GM21526 (cell line): ENCODE data around the gene CCDC88C.

Experiments used
- ATAC-seq: cut with Tn5 transposase; IDR thresholded peaks from one replicate; pipeline ENCODE4 v1.9.1; 2021; ENCODE audit warnings: moderate library complexity; ENCODE audit not compliant: unreplicated experiment, low FRiP score

The CCDC88C gene

DNA sequence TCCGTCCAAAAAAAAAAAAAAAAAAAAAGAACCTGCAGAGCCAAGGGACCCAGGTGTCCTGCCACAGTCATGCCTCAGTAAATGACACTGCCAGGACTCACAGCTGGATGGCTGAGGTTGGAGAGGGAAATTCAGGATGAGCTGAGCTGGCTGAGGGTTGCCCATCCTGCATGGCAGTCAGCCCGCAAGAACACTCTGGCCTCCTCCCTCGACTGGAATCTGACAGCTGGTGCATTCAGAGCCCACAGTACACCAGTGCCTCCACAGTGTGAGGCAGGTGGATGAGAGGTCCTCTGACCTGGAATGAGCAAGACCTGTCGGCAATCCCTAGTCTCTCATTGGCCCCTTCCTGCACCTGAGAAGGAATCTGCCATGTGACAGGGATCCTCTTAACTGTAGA is 98.7 kb downstream of the CCDC88C start:
- no peak for ATAC-seq

DNA sequence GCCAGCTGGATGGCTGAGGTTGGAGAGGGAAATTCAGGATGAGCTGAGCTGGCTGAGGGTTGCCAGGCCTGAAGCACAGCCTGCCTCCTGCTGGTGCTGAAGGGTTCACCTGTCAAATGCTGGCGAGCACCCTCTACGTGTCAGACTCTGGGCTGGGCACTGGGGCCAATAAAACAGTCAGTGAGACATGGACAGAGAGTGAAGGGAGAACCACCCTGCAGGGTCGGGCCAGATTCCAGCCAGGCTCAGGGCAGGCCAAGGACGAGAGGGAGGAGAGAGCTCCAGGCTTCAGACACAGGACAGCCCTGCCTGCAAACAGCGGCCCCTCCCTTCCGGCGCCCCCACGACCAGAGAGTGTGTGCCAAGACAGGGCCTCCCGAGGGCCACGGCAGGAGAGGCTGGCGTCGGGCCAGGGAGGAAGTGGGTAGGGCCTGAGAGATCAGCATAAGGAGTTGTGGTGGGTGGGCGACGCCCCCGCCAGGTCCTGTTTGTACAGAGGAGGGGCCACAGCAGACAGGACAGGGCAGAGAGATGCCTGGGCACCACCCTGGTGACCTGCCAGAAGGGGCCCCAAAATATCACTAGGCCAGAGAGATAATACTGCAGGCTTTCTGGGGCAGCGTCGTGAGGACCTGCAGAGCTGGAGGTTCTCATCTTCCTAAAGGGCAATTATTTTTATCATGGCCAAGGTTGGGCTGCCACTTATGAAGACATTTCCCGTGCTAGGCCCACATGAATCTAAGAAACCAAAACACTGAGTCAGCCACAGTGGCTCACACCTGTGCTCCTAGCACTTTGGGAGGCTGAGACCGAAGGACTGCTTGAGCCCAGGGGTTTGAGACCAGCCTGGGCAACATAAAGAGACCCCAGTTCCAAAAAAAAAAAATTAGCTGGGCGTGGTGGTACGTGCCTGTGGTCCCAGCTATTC is 100.0 kb downstream of the CCDC88C start:
- ATAC-seq = no peak

DNA sequence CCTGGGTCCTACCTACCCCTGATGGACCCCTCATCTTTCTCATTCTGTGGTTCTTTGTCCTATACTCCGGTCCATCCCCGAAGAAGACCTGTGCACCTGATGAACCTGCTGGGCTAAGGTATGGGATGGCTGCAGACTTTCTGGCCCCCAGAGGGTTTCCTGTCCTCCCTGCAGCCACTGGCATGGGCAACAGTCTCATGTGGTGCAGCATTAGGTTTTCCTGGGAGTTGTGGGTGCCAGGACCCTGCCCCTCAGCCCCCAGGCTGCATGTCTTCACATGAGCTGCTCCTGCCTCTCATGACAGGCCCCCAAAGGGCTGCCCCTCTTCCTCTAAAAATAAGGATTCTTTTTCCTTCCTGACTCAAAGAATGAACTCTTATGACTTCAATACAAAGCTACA is 100.9 kb downstream of the CCDC88C start:
- no peak for ATAC-seq

DNA sequence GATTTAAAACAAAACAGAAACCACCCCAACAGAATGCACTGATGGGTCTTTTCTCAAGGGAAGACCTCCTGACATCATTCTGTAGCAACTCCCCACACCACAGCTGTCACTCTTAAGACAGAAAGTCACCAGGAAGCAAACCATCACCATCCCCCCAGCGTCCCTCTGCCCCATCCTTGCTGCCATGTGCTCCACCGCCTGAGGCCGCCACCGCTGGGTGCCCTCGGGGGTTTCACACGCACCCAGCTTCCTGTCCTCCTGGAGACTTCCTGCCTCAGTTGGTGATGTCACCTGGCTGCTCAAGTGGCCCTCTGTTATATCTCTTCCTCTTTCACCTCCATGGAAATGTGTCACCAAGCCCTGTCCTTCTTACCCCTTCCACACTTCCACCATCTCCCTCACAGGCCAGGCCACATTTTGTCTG is 101.8 kb downstream of the CCDC88C start:
- ATAC-seq = peak; percentile 70

DNA sequence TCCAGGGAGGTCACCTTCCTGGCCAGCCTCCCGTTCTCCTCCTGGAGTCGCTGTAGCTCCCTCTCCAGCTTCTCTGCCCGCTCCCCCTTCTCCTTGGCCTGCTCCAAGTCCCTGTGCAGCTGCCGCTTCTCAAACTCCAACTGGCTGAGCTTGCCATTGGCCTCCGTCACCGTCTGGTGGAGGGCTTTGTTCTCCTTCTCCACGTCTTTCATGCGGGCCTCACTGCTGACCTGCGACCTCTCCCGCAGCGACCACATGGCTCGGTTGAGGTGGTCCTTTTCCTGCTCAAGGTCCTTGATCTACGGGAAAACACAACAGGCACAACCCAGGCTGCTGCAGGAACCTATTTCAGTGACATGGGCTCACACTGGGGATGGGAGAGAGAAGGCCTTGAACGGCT is 103.8 kb downstream of the CCDC88C start:
- ATAC-seq = no peak

DNA sequence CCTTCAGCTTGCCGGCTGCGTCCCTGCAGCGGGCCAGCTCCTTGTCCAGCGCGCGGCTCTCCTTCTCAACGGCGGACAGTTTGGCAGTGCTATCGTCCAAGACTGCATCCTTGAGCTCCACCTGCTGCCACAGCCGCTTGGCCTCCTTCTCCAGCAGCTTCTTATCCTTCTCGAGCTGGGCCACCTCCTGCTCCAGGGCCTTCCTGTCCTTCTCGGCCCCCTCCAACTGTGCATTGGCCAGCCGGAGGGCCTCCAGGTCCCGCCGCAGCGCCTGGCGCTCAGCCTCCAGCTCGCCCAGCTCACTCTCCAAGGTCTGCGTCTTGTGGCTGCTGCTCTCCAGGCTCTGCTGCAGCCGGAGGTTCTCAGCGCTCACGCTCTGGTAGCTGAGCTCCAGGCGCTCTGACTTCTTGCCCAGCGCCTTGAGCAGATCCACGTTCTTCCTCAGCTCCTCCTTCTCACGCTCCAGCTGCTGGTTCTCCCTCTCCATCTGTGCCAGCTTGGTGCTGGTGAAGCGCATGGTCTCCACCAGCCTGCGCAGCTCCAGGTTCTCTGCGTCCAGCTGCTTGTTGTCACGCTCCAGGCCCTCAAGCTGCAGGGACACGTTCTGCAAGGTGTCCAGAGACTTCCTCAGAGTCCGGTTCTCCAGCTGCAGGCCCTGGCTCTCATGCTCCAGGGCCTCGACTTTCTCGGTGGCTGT is 104.3 kb downstream of the CCDC88C start:
- no peak for ATAC-seq

DNA sequence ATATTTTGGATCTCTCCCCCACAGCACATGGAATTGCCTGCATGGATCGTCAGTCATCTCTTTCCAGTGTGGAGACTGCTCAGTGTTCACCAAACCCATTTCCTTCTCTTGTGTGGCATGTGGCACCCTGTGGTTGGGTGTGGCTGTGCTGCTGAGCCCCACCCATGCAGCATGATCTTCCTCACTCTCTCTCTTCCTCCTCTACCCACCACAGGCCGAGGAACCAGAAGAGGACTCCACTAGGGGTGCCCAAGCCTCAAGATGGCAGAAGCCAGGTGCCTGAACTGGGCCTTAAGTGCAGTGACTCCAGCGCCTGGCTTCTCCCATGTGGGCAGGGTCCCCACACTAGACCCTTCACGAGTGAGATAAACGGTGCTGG is 106.3 kb downstream of the CCDC88C start:
- ATAC-seq = no peak

DNA sequence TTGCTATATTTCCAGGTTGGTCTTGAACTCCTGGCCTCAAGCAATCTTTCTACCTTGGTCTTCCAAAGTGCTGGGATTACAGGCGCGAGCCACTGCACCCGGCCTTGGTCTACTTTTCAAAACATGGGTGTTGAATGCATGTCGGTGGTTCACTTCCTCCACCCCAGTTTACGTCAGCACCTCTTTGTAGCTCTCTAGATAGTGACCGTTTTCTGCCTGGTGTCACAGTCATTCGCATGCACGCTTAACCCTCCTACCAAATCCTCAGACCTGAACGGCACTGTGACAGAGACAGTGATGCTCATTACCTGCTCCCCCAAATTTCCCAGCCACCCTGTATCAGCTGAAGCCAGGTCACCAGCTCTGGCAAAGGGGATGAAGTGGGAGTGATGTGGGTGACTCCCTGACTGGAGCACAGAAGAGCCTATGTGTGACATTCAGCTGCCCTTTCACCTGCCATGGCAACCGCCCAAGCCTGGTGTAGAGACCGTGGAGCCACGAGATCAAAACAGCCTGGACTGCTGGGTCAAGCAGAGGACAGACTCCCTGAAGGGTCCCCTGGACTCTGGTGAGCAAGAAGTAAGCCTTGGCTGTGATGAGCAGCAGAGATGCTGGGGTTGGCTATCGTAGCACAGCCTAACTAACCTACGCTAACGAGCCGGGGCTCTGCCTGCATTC is 106.9 kb downstream of the CCDC88C start:
- no peak for ATAC-seq

DNA sequence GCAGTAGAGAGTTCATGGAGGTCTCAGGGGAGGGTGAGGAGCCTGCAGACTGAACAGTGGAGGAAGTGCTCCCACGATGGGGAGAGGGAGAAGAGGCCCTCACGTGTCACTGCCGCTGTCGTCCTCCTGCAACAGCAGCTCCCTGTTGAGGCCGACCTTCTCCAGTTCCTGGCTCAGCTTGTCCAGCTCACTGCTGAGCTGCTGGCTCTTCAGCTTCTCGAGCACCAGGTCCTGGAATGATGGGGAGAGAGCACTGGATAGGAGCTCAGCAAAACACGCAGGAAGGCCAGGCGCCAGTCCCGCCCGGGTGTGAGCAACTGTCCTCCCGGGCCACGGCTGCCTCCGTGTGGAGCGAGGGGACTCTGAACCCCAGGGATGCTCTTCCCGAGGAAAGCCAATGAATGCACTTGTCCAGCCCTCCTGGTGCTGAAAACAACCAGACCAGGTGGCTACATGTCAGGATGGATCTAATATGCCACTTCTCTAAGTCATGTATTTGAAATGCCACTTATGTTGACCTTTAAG is 107.8 kb downstream of the CCDC88C start:
- no peak for ATAC-seq

DNA sequence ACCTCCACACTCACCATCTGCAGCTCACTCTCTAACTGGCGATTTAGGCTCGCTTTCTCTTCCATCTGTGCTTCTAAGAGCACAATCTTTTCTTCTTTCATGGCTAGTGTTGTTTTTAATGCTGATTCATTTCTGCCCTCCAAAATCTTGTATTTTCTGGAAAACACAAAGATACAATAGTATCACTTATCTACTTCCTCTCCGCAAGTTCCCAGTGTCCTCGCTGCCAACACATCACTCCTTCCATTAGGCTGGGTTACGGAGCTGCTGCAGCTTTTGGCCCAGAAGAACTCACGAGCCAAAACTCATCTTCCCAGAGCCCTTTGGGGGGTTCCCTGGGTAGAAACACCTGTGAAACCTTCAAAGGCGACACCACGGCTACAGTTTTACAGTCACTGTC is 109.3 kb downstream of the CCDC88C start:
- ATAC-seq = no peak

DNA sequence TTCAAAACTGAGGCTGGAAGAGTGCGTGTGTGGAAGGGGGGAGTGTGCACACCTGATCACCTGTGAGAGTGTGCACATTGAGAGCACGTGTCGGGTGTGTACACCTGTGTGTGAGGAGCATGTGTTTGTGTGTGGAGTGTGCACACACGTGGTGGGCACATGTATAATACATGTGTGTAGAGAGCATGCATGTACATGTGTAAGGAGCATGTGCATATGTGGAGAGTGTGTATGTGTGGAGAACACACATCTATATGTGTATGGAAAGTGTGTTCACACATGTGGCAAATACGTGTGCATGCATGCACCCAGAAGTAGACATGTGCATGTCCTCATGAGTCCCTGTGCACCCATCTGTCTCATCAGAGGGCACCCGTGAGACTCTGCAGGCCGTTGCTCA is 110.0 kb downstream of the CCDC88C start:
- ATAC-seq = no peak

DNA sequence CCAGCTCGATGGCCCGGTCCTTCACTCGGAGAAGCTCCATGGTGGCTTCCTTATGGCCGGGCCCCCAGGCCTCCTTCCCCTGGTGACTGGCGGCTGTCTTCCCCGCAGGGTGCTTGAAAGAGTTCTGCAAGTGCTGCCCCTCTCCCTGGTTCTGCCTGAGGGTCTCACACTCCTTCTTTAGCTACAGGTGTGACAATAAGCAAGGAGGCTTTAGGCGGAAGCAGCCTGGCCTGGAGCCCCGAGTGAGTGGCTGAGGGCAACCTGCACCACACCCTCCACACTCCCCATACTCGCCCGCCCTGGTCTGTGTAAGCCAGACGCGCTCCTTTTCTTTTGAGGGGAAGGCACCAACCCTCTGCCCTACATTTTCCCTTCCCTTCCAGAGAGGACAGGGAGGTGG is 110.6 kb downstream of the CCDC88C start:
- no peak for ATAC-seq

DNA sequence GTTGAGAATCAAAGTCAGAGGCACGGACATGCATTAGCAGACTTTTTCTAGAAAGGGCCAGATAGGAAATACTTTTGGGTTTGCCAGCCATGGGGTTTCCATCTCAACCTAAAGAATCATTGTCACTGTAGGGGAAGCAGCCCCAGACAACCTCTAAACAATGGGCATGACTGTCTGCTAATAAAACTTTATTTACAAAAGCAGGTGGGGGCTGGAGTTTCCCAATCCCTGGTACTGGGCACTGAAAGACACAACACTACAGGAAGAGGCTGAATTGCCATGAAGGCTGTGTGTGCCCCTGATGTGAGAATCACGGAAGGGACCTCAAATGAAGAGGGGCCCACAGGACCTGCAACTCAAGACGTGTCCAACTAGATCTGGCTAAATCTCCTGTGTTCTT is 111.1 kb downstream of the CCDC88C start:
- no peak for ATAC-seq

DNA sequence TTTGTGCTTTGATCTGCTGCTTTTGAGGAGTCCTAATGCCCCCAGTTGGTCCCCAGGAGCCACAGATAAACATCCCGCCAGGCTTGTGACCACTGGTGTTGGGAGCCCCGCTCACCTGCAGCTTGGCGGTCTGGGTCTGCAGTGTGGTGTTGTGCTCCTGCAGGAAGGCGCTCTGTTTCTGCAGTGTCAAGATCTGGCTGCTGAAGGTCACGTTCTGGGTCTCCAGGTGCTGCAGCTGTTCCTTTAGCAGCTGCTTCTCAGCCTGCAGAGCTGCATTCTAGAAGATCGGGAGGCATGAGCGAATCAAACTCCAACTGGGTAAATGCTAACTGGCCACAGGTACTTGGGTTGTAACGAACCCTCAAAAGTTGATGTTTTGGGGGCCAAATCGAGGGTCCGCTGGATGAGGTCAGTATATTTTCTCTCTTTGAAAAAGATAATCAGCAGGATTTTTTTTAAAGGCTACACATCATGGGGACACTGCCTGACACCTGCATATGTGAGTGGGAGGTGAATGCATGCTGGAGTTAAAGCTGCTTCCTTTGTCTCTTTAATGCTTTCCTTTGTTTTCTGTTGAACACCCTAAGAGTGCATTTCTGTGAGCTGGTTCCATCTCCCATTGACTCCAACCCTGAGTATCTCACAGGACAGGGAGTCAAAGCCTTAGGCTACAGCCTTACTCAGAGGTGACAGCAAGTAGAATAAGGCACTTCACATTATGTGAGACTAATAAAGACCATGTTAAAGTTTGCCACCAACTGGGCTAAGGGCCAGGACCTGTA is 111.8 kb downstream of the CCDC88C start:
- no peak for ATAC-seq

DNA sequence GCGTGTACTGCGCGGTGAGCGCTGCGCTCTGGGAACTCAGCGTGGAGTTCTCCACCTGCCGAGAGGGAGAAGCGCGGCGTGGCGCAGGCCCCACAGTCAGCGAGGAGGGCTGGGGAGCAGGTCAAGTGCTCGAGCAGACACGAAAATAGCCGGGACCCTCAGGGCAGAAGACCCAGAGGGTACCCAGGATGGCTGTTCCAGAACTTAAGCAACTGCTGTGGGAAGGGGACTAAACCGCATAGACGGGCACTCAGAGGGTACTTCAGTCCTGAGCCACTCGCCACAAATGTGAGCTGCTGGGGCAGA is 113.7 kb downstream of the CCDC88C start:
- ATAC-seq = no peak

DNA sequence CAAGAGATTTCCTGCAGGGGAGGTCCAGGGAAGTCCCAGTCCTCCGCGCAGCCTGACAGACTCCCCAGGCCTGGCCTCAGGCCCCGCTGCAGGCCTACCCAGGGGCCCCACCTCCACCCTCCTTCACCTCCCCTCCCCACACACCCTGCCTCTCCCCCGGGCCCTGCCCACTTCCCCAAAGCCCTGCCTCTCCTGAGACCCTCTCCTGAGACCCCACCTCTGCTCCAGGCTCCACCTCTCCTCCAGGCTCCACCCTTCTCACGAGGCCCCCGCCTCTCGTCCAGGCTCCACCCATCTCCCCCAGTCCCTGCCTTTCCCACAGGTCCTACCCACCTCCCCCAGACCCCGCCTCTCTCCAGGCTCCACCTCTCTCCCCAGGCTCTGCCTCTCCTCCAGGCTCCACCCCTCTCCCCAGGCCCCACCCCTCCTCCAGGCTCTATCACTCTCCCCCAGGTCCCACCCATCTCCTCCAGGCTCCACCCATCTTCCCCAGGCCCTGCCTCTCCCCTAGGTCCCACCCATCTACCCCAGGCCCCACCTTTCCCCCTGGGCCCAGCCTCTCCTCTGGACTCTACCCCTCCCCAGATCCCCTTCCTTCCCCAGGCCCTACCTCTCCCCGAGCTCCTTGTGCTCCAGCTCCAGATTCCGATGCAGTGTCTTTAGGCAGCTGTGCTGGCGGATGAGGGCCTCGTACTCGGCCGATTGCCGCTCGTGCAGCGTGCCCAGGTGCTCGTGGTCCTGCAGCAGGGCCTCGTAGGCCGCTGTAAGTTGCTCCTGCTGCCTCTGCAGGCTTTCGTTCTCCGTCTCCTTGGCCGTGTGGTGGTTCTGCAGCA is 114.3 kb downstream of the CCDC88C start:
- no peak for ATAC-seq

DNA sequence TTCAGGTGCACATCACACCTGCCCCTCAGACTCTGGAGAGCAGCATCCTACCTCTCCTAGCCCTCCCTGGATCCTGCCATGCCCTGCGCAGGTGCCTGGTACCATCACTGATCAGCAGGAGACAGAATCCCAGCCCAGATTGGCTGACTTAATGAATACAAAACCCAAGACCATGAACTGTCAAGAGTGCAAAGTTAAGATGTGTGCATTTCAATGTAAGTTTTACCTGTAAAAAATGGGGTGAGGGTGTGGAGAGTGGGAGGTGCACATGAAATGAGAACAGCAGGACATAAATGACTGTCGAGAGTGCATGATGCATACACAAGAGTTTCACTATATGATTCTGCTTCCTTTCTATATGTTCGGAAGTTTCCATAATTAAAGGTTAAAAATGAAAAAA is 115.2 kb downstream of the CCDC88C start:
- ATAC-seq = no peak

DNA sequence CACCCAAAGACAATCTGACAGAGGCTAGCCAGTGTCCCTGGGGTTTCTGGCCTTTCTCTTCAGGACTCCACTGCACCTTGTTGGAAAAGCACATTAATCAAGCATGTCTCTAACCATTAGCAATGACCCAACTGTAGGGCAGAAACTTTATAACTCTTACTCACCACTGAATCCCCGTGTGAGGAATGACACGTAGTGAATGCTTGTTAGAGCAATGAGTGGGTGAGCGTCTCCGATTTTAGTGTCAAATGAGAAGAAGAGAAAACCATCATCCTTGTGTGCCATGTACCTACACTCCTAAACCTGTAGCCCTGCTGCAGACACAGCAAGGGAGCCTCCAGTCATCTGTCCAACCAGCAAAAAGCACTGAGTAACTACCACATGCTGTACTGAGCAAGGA is 116.7 kb downstream of the CCDC88C start:
- no peak for ATAC-seq

DNA sequence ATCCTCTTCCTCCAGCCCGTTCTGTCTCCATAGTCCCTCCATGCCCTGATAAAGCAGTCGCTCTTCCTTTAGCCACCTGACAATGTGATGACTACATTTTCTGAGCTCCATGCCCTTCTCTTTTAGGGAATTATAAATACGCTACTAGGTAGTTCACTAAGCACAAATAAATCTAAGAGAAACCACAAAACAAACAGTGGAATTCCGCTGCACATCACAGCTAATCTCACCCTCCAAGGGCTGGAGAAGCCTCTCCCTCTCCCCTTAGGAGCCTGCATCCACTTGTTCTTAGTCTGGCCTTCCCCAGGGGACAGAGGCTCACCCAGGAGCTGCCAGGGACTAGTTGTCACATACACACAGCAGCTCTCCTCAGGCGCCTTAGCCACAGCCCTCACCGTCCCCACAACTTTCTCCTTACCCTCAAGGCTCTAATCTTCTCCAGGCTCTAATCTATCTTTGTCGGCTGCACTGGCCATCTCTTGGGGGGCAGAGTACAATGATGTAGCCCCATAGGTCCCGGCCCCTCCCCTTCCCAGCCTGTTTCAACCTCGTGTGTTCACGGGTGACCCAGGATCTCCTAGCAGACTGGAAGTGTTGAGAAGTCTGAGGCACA is 117.2 kb downstream of the CCDC88C start:
- ATAC-seq = no peak
